ENCODE results near the gene DNAJB1. TPM values are rescaled to one million over a fixed set of nuclear protein-coding genes. Genes with fewer than 3 reads are reported as not detected.
A peak's percentile ranks its signal among the peaks of the same experiment; 100 is the strongest.

The DNAJB1 gene
- polyA plus RNA-seq, 1 experiment, result 88.3 TPM

DNA sequence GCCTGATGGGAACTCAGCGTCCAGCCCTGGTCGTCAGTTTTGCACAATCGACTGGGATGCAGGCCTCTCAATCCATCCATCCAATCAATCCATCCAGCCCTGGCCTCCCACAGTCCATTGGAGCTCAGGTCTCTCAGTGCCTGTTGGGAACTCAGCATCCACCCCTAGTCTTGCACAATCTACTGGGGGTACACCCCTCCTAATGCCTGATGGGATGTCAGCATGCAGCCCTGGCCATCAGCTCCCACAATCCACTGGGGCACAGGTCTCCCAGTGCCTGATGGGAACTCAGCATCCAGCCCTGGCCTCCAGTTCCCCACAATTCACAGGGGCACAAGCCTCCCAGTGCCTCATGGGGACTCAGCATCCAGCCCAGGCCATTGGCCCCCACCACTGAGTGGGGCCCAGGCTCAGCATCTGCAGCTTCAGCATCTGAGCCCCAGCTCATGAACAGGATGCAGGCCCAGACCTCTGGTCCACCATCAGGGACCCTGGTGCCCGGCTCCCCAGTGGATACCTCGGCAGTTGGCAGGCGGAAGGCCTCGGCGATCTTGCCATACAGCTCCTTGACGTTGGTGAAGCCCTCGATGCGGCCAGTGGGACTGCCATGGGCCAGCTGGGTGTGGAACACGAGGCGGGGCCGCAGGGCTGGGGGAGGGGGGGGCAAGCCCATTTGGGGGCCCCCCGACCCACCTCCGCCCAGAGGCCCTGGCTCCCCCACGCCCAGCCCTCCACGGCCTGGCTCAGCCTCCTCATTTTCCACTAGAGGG, 35.8 kb downstream of the DNAJB1 start:
- no peaks in the 10 kb centered on the region; the same call in 1 of the 2 replicates for H3K9me3 ChIP-seq (ENCODE audit: control insufficient read depth, insufficient read depth, low read length)
- H3K27me3 ChIP-seq (ENCODE audit: control insufficient read depth, insufficient read depth, low read length), result no peaks in the 10 kb centered on the region
- ChIA-PET CTCF (interaction anchor here (3.7 kb wide), 1 partner anchor 10 kb away, joined by 22 read pairs; no protein-coding TSS in a partner anchor), POLR2A (no interaction called here)
- H3K4me3 ChIP-seq (ENCODE audit: low read depth, low read length), result no peak overlapping the region
- DNase-seq (ENCODE audit: low read depth, low spot score), result no peak
- TF ChIP-seq, protein P1, sequence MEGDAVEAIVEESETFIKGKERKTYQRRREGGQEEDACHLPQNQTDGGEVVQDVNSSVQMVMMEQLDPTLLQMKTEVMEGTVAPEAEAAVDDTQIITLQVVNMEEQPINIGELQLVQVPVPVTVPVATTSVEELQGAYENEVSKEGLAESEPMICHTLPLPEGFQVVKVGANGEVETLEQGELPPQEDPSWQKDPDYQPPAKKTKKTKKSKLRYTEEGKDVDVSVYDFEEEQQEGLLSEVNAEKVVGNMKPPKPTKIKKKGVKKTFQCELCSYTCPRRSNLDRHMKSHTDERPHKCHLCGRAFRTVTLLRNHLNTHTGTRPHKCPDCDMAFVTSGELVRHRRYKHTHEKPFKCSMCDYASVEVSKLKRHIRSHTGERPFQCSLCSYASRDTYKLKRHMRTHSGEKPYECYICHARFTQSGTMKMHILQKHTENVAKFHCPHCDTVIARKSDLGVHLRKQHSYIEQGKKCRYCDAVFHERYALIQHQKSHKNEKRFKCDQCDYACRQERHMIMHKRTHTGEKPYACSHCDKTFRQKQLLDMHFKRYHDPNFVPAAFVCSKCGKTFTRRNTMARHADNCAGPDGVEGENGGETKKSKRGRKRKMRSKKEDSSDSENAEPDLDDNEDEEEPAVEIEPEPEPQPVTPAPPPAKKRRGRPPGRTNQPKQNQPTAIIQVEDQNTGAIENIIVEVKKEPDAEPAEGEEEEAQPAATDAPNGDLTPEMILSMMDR (IDR thresholded peaks at IDR 0.05; ENCODE audit: low read depth, low read length), result no peak
- H3K27ac ChIP-seq (ENCODE audit: low read depth, low read length), result no peak overlapping the region

DNA sequence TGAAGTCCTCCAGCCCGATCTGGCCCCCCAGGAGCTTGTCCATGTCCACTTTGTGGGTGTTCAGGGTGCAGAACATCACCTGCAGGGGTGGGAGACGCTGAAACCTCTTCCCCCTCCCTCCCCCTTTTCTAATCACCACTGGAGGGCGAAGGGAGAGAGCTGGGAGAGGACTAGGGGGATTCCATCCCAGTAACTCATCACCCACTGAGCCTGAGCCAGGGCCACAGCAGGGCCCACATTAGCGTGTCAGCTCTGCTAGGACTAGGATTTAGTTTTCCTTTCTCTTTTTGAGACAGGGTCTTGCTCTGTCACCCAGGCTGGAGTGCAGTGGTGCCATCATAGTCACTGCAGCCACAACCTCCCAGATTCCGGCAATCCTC, 37.5 kb downstream of the DNAJB1 start:
- ChIA-PET POLR2A (interaction anchor here (0.5 to 1.3 kb wide), 4 partner anchors 14 to 38 kb away, joined by 3 to 4 read pairs (median 4); partner anchors contain the start of genes DNAJB1 and GIPC1), CTCF (interaction anchor here (0.6 to 3.7 kb wide), 21 partner anchors 8 to 618 kb away, joined by 3 to 32 read pairs (median 6); partner anchors contain the start of genes ASF1B, GIPC1 and PKN1)
- peak; percentile 29 for DNase-seq (ENCODE audit: low read depth, low spot score)
- H3K27ac ChIP-seq (ENCODE audit: low read depth, low read length), result peak overlapping the region; percentile 61
- no peaks in the 10 kb centered on the region; the same call in 1 of the 2 replicates for H3K9me3 ChIP-seq (ENCODE audit: control insufficient read depth, insufficient read depth, low read length)
- H3K27me3 ChIP-seq (ENCODE audit: control insufficient read depth, insufficient read depth, low read length), result no peaks in the 10 kb centered on the region
- TF ChIP-seq, protein P1 (IDR thresholded peaks at IDR 0.05; ENCODE audit: low read depth, low read length), result peak; percentile 28; the same call in 1 of the 2 replicates
- no peak overlapping the region for H3K4me3 ChIP-seq (ENCODE audit: low read depth, low read length)

DNA sequence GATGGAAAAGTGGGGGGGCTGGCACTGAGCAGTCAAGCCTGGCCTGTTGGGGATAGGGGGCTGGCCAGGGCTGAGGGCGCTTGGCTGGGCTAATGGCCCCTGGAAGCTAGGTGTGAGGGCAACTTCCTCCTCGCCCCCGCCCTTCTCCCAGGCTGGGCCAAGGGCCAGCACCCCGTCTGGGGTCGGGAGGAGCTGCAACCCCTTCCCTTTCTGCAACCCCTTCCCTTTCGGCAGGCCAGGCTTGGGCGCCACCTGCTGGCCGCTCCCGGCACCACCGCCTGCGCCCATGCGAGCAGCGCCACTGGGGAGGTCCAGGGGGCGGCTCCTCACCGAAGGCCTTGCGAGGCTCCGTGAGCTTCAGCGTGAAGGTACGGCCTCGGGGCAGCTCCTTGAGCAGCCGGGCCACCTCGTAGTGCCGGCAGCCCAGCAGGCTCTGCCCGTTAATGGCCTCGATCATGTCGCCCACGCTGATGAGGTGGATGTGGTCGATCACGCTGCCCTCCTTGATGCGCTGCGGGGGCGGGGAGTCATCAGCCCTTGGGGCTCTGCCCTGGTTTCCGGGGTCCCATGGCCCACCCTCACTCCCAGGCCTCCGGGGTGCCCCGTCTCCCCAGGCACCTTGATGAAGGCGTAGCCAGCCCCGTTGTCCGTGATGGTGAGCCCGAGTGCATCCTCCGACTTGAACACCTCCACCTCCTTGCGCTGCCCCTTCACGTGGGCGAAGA, 38.1 kb downstream of the DNAJB1 start:
- Histone ChIP-seq H3K27me3 (ENCODE audit: control insufficient read depth, insufficient read depth, low read length) (no peaks in the 10 kb centered on the region), H3K27ac (ENCODE audit: low read depth, low read length) (peak overlapping the region; percentile 61), H3K9me3 (ENCODE audit: control insufficient read depth, insufficient read depth, low read length) (no peaks in the 10 kb centered on the region; the same call in 1 of the 2 replicates), H3K4me3 (ENCODE audit: low read depth, low read length) (no peak overlapping the region)
- TF ChIP-seq, protein P1 (IDR thresholded peaks at IDR 0.05; ENCODE audit: low read depth, low read length), result peak; percentile 82
- ChIA-PET CTCF (interaction anchor here (0.6 to 3.7 kb wide), 22 partner anchors 8 to 618 kb away, joined by 3 to 32 read pairs (median 5); partner anchors contain the start of genes ASF1B, DDX39A, GIPC1 and PKN1), POLR2A (interaction anchor here (0.5 to 1.3 kb wide), 4 partner anchors 15 to 38 kb away, joined by 3 to 4 read pairs (median 4); partner anchors contain the start of genes DNAJB1 and GIPC1)
- DNase-seq (ENCODE audit: low read depth, low spot score), result no peak

DNA sequence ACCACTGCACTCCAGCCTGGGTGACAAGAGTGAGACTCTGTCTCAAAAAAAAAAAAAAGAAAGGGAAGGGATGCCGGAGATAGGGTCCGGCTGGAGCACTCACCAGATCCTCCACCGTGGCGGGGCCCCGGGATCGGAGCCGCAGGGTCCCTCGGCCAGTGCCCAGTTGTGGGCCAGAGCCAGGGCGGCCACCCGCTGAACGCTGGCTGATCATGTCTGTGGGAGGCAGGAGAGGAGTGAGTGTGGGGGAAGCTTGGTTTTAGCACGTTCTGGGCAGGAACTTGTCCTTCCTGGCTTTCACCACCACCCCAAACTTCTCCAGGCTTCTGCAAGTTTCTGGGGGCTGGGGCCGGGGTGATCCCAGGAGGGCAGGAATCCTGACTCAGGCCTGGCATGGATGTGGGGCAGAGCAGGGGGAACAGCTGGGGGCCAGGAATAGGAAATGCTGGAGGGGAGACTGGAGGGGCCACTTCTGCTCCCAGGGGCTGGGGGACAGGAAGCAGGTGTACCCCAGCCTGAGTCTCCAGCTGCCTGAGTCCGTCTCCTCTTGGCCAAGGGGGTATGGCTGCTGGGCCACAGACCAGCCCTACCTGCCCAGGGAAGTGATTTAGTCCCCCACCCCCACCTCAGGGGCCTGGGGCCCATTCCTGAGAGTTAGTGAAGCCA, 38.8 kb downstream of the DNAJB1 start:
- no peak for DNase-seq (ENCODE audit: low read depth, low spot score)
- no peaks in the 10 kb centered on the region; the same call in 1 of the 2 replicates for H3K9me3 ChIP-seq (ENCODE audit: control insufficient read depth, insufficient read depth, low read length)
- no peaks in the 10 kb centered on the region for H3K27me3 ChIP-seq (ENCODE audit: control insufficient read depth, insufficient read depth, low read length)
- H3K27ac ChIP-seq (ENCODE audit: low read depth, low read length), result no peak overlapping the region
- ChIA-PET POLR2A (interaction anchor here (1.0 kb wide), 1 partner anchor 17 kb away, joined by 4 read pairs; the partner anchor contains the start of gene GIPC1), CTCF (interaction anchor here (1.0 to 3.7 kb wide), 18 partner anchors 7 to 617 kb away, joined by 3 to 32 read pairs (median 6); partner anchors contain the start of genes ASF1B, DDX39A and GIPC1)
- H3K4me3 ChIP-seq (ENCODE audit: low read depth, low read length), result no peak overlapping the region
- TF ChIP-seq, protein P1 (IDR thresholded peaks at IDR 0.05; ENCODE audit: low read depth, low read length), result no peak
